ENCODE data around the gene PSD2. TPM values are rescaled to one million over a fixed set of nuclear protein-coding genes. Genes with fewer than 3 reads are reported as not detected.

PSD2 gene
- total and polyA plus RNA-seq, 10 of the 15 experiments (the other 5 are each of a cell fraction or from before 2014, with no cell fraction given), result 0.02 to 0.14 (median 0.03) TPM; not detected in 5

GRCh38 chr5:139799359-139799758 is 3.8 kb downstream of the PSD2 start:
- H3K9ac ChIP-seq (ENCODE audit: control insufficient read depth, insufficient read depth, low read length), result no peak overlapping the region
- ChIA-PET CTCF (interaction anchor here (1.1 to 4.2 kb wide), 3 partner anchors 12 to 169 kb away, joined by 3 to 21 read pairs (median 13); no protein-coding TSS in a partner anchor), SMC1A (ENCODE audit: uncharacterized antibody, unreplicated experiment) (interaction anchor here (0.7 kb wide), 1 partner anchor 45 kb away, joined by 3 read pairs; no protein-coding TSS in a partner anchor), POLR2A (no interaction called here), RAD21 (ENCODE audit: unreplicated experiment) (interaction anchor here (0.5 to 0.8 kb wide), 2 partner anchors 12 to 48 kb away, joined by 3 read pairs; no protein-coding TSS in a partner anchor)
- H3K36me3 ChIP-seq (ENCODE audit: control insufficient read depth in 2 of 2, insufficient read depth in 2 of 2, low read length in 1 of 2), result no peaks in the 10 kb centered on the region
- H3K27ac ChIP-seq (ENCODE audit: control insufficient read depth, insufficient read depth), result no peak overlapping the region
- no peak for DNase-seq (ENCODE audit: low read depth, low spot score)
- no peak overlapping the region for H3K4me3 ChIP-seq
- H4K20me1 ChIP-seq (ENCODE audit: control insufficient read depth, insufficient read depth), result no peaks in the 10 kb centered on the region; the same call in 1 of the 2 replicates
- no peak overlapping the region for H2AFZ ChIP-seq (ENCODE audit: control insufficient read depth, low read depth, low read length)
- no peaks in the 10 kb centered on the region for H3K9me3 ChIP-seq (replicated peaks; ENCODE audit: control insufficient read depth, insufficient read depth, low read length)
- TF ChIP-seq RBBP5 (conservative IDR thresholded peaks at IDR 0.05) (no peak), USF1 (IDR thresholded peaks at IDR 0.05; ENCODE audit: borderline replicate concordance, extremely low read length, insufficient read depth, low read depth, low read length) (no peak), CBX5 (IDR thresholded peaks at IDR 0.05; ENCODE audit: low read depth) (no peak), ETV6 (conservative IDR thresholded peaks at IDR 0.05 in 1 of 2, IDR thresholded peaks at IDR 0.05 in 1 of 2; ENCODE audit: borderline replicate concordance in 1 of 2, low read depth in 1 of 2) (no peak), HDGF (IDR thresholded peaks at IDR 0.05) (no peak), SREBF1 (IDR thresholded peaks at IDR 0.05; ENCODE audit: low read length) (no peak), KLF5 (IDR thresholded peaks at IDR 0.05; ENCODE audit: partially characterized antibody) (no peak), NR2C1 (IDR thresholded peaks at IDR 0.05) (no peak), BCL3 (IDR thresholded peaks at IDR 0.05; ENCODE audit: borderline replicate concordance, insufficient read depth, low read depth, low read length, poor library complexity, severe bottlenecking) (no peak), REST (IDR thresholded peaks at IDR 0.05; ENCODE audit: low read depth, low read length) (no peak), IRF3 (IDR thresholded peaks at IDR 0.05) (no peak), JUND (IDR thresholded peaks at IDR 0.05; ENCODE audit: low read depth, low read length) (no peak), RB1 (IDR thresholded peaks at IDR 0.05; ENCODE audit: borderline replicate concordance) (no peak), SIX5 (IDR thresholded peaks at IDR 0.05; ENCODE audit: low read depth, low read length, severe bottlenecking) (no peak), RAD21 (IDR thresholded peaks at IDR 0.05; ENCODE audit: insufficient read depth, low read depth, low read length) (no peak)
- intact Hi-C loops (cut with micrococcal nuclease; ENCODE audit: unreplicated experiment), result no loop called here
- BruUV-seq (replicated peaks), result no TSS peak
- H3K27me3 ChIP-seq (replicated peaks in 1 of 2; ENCODE audit: control insufficient read depth in 2 of 2, insufficient read depth in 2 of 2, low read length in 1 of 2), result peaks cover 13 to 18% of the 10 kb centered on the region in 2 experiments
- FAIRE-seq, result no peak
- H3K4me2 ChIP-seq (ENCODE audit: control insufficient read depth, insufficient read depth), result no peak overlapping the region
- no peaks in the 10 kb centered on the region for H3K79me2 ChIP-seq (ENCODE audit: control insufficient read depth, insufficient read depth, low read length)
- in situ Hi-C loops (cut with MboI), result no loop called here
- no peak for ATAC-seq
- no peaks in the 10 kb centered on the region for H3K4me1 ChIP-seq (ENCODE audit: control insufficient read depth, insufficient read depth, low read length)

Measured in GM12878 (cell line).